Ammon's horn (tissue), 1 donor: ENCODE results near the gene LMF1.
"Not testable (repeated sequence)": the region's sequence is repeated elsewhere in the genome, so short reads cannot be mapped to it uniquely, and the experiment has no call there.

Source experiments
- DNase-seq: peaks from one replicate; pipeline ENCODE4 v3.0.0-alpha.2; 2016; ENCODE audit warnings: low spot score

Gene LMF1

GRCh38 chr16:831571-832413 lies 139.0 kb downstream of the LMF1 start:
- DNase-seq: no peak

GRCh38 chr16:830871-831570 lies 139.8 kb downstream of the LMF1 start:
- DNase-seq: no peak

GRCh38 chr16:830107-830870 lies 140.5 kb downstream of the LMF1 start:
- DNase-seq: no peak

- DNase-seq: no peak
Measured at GRCh38 chr16:828891-829290, 141.9 kb downstream of the LMF1 start.

GRCh38 chr16:827513-827912 lies 143.3 kb downstream of the LMF1 start:
- no peak for DNase-seq

- peak; percentile 37 for DNase-seq
Measured at GRCh38 chr16:825341-826061, 145.3 kb downstream of the LMF1 start.

GRCh38 chr16:824601-825000 lies 146.2 kb downstream of the LMF1 start:
- DNase-seq: no peak

GRCh38 chr16:824194-824593 lies 146.6 kb downstream of the LMF1 start:
- no peak for DNase-seq

- no peak for DNase-seq
Measured at GRCh38 chr16:822909-823297, 147.9 kb downstream of the LMF1 start.

GRCh38 chr16:822174-822908 lies 148.4 kb downstream of the LMF1 start:
- DNase-seq: no peak

GRCh38 chr16:821751-822150 lies 149.0 kb downstream of the LMF1 start:
- DNase-seq: no peak

- DNase-seq: no peak
Measured at GRCh38 chr16:820748-821147, 150.0 kb downstream of the LMF1 start.

- not testable (repeated sequence) for DNase-seq
Measured at GRCh38 chr16:820044-820408, 150.8 kb downstream of the LMF1 start.

- DNase-seq: no peak
Measured at GRCh38 chr16:819336-820043, 151.3 kb downstream of the LMF1 start.

GRCh38 chr16:818592-818991 lies 152.2 kb downstream of the LMF1 start:
- no peak for DNase-seq

- no peak for DNase-seq
Measured at GRCh38 chr16:818132-818531, 152.7 kb downstream of the LMF1 start.

GRCh38 chr16:817001-817906 lies 153.5 kb downstream of the LMF1 start:
- DNase-seq: no peak

GRCh38 chr16:815861-816260 lies 154.9 kb downstream of the LMF1 start:
- no peak for DNase-seq

GRCh38 chr16:814974-815373 lies 155.8 kb downstream of the LMF1 start:
- no peak for DNase-seq
